D721Med (cell line): ENCODE measurements around the gene HIGD2A.

Experiments
- DNase-seq: peaks from one replicate; pipeline ENCODE4 v3.0.0; 2011; ENCODE audit warnings: low spot score; ENCODE audit not compliant: insufficient read length
- FAIRE-seq: peaks from 2 replicates; lab custom pipeline; 2011; peaks lifted over from hg19 to GRCh38; lab: Jason Lieb, UNC
- CTCF ChIP-seq: IDR thresholded peaks from 2 replicates; pipeline ENCODE4 v1.5.1; 2012; ENCODE audit warnings: mild to moderate bottlenecking, control low read depth; ENCODE audit not compliant: insufficient read depth; ENCODE audit errors: missing control alignments

HIGD2A gene

GRCh38 chr5:176369934-176370711, 18.4 kb upstream of the HIGD2A start:
- FAIRE-seq (no peak), DNase-seq (no peak)
- TF ChIP-seq CTCF = no peak

DNA sequence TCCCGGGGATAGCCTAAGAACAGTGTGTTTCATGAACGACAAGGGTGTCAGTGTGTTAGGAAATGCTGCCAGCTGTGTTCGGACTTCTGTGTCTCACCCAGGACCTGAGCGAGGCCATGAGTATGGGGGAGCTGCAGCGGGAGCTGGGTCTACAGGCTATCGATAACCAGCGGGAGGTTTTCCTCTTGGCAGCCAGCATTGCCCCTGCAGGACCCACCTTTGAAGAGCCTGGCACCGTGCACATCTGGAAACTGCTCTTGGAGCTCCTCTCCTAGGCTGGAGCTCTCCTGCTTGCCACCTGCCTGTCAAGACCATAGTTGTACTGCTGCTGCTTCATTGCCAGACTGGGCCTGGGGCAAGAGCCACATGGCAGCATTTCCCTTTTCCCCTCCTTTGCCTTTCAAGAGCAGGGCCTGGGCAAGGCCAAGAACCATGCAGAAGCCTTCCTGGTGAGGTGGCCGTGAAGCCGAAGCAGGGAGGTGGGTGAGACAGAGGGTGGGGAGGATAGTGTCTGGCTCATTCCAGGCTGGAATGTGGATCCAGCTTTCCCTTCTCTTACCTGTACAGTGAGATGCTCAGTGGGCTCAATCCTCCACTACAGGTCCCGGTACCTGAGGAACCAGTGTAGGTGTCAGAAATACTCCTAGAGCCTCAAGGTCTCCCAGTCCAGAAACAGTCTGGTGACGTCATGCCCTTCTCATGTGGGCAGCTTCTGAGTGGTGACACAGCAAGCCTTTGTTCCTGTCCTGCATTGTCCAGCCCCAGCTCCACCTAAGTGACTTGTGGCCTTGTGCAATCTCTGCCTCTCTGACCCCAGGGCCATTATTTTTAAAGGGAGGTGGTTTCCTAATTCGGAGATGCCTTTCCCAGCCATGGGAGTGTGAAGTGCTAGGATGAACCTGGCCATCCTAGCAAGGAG, 16.7 kb upstream of the HIGD2A start:
- no peak for TF ChIP-seq CTCF
- DNase-seq = no peak
- FAIRE-seq = no peak

DNA sequence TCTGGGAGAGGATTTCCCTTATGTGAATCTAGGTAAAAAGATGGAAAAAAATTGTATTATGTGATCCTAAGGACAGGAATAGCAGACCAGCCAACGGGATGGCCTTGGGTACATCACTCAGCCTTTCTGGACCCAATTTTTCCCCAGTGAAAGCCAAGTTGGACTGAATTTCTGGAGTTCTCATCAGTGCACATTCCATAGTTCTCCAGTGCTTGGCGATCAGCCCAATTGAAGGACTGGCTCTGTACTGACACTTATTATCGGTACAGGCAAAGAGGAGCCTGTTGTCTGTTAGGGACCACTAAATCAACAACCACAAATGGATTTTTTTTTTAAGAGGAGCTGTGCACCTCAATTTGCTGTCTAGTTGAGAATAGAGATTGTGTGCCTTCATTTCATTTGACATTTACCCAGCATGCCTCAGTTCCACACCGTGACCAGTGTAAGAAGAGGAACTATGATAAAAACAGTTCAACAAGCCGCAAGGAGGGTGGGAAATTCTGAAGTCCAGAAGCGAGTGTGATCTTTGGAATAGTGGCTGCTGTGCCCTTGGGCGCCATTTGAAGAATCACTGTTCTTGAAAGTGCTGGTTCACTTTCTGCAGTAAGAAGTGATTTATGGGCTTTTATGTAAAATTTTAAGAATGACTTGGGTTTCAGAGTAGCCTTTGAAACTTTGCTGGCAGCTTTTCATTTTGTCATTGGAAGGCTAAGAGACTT, 15.3 kb upstream of the HIGD2A start:
- no peak for TF ChIP-seq CTCF
- DNase-seq (no peak), FAIRE-seq (no peak)

DNA sequence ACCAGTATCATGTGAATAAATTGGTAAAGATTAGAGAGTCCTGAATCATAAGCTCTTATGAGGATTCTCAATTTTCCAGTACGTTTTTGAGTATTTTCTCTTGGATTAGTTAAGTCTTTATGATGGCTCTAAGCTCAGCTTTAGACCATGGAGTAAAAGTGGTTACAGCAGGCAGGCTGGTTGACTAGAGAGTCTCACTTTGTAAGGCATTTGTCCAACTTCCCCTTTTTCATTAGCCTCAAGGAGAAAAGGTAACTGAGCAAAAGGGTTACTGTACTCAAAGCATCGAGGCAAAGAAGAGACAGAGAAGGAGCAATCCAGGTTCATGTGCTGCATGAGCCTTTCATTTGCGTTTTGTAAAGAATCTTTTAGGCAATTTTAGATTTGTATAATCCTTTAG, 8.7 kb upstream of the HIGD2A start:
- no peak for FAIRE-seq
- no peak for DNase-seq
- TF ChIP-seq CTCF = no peak

DNA sequence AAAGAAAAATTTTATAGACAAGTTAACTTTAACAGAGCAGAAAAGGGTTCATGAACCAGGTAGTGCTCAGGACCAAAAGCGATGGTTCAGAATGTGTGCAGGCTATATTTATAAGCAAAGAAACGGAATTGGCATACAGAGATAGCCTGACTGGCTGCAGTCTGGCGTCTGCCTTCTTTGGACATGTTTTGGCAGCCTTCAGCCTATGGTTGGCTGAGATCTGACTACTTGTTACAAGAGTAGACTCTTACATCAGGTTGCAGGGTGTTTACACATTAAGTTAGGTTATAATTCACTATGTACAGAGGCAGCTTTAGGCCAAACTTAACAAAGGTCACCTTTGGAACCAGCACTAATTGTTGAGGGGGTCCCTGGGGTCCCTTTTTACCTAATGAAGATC, 7.1 kb upstream of the HIGD2A start:
- TF ChIP-seq CTCF = no peak
- FAIRE-seq = no peak

GRCh38 chr5:176381979-176382378, 6.6 kb upstream of the HIGD2A start:
- FAIRE-seq = no peak
- no peak for TF ChIP-seq CTCF
- no peak for DNase-seq

More for the DNA sequence above, 7.1 kb upstream of the HIGD2A start:
- no peak for DNase-seq
